HK-2 (cell line): ENCODE measurements around the gene SERPINA6.
"Not testable (repeated sequence)": the region's sequence is repeated elsewhere in the genome, so short reads cannot be mapped to it uniquely, and the experiment has no call there.

Experiments used
- DNase-seq: peaks from one replicate; pipeline ENCODE4 v3.0.0-alpha.2; 2018; ENCODE audit not compliant: unreplicated experiment

The SERPINA6 gene

DNA sequence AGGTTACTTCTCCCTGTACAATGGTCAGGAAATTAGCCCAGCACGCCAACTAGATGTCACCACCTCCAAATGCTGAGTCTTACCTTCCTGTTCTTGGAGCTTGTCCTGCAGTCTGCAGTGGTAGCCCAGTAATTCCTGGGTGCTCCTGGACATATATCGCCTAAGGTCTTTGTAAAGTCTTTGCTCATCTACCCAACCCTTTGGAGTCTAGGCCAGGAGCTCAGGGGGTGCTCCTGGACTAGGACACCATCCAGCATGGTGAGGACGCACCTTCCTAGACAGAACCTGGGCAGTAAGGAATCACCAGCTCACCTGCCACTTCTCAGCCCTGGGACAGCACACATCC lies 30.6 kb downstream of the SERPINA6 start:
- DNase-seq, result no peak

DNA sequence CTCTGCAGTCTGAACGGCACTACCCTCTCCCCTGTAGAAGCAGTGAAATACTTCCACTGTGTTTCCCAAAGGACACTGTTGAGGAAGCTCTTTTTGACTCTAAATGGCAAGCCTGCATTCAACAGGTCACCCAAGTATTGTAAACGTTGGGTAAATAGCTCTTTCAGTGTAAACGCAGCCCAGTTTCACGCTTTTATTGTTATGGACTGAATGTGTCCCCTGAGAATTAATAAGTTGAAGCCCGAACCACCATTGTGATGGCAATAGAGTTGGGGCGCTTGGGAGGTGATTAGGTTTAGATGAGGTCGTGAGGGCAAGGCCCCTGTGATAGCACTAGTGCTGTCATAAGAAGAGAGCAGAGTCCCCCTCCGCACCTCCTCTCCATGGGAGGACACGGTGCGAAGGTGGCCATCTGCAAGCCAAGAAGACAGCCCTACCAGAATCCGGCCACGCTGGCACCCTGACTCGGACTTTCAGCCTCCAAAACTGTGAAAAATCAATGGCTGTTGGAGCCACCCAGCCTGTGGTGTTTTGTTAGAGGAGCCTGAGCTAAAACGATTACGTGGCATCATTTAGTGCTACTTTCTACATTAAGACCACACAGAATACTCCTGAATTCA lies 31.1 kb downstream of the SERPINA6 start:
- DNase-seq, result no peak

DNA sequence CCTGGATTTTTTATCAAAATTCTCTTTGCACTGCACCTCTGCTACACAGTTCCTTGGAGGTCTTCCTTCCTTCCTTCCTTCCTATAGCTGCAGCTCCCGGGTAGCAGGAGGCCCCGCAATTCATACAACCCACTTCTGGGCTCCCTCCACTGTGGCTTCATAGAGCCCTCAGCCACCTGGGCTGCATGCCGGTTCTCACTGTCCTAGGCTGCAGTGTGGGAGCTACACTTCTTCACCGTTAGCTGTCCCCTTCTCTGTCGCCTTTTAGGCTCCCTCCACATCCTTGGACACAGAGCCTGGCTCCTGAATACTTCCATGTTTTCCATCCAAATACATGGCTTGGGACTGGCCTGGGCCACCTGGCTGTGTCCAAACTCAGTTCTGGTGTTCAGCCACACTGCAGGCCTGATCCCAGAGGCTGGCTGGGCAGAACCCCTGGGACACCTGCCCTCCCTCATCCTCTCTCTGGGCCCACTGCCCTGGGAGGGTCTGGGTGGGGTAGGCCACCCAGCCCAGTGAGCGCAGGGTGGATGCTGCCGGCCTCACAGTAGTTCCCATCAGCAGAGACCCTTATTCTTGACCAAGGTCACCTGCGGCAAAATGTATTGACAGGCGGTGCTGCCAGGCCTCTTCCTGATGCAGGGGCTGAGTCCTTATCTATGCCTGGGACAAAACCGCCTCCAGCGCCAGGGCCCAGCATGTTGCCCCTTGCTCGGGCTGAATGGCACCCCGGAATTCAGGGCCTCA lies 31.8 kb downstream of the SERPINA6 start:
- no peak for DNase-seq

DNA sequence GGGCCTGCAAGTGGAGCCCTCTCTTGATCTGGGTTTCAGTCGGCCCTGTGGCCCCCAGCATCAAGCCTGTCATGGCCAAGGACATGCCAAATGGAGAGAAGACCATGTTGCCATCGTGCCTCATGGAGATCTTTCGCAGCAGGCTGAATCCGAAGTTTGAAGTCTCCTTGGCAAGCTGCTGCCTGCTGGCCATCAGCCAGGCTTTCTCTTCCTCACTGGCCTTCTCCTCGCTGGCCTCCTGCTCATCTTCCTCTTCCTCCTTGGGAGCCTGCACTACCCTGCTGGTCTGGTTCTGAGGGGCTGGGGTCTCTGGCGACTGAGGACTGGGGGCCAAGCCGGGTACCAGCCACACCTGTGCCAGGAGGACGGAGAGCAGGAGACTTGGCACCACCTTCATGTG lies 32.9 kb downstream of the SERPINA6 start:
- DNase-seq, result no peak

DNA sequence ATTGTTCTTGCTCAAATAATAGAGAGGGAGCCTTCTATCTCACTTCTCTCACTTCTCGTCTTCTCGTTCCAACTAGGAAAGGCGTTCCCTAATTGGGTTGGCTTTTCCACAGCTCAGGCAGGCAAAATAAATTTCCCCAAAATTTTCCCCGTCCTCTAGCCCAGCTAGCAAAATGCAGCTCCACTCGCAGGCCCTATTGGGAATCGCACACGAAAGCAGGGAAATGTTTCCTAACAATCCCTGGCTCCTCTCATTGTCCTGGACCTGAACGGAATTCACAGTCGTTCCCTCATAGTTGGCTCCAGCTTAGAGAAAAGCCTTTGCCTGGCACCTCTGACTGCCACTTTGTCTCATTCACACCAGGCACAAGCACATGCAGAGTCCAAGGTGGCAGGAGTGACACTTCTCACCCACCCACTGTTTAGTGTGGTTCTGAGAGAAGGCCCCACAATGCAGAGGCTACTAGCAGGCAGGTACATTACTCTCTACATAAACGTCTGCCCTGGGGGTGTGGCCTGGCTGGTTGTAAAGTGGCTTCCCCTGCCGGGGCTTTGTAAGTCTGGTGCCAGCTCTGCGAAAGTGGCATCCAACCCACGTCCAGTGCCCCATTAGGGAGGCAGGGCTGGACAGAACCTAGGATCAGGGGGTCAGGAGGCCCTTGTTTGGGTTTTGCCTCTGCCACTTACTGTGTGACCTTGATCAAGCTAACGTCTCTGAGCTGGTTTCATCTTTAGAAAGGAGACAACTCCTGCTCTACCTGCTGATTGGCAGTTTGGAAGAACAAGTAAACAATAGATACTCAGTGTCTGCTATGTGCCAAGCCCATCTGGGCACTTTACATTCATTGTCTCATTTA lies 34.3 kb downstream of the SERPINA6 start:
- DNase-seq, result no peak

DNA sequence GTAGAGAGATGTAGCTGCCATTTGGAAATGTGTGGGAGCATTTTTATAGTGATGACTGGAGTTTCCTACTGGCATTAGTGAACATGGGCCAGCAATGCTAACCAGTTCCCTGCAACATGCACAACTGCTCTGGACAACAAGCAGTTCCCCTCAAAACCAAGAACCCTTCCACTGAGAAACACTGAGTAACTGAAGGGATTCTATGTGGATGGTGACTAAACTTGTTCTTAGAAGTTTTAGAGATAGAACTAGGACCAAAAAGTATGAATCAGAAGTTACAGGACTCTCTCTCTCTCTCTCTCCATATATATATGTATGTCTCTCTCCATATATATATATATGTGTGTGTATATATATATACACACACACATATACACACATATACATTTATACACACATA lies 38.0 kb downstream of the SERPINA6 start:
- no peak for DNase-seq

DNA sequence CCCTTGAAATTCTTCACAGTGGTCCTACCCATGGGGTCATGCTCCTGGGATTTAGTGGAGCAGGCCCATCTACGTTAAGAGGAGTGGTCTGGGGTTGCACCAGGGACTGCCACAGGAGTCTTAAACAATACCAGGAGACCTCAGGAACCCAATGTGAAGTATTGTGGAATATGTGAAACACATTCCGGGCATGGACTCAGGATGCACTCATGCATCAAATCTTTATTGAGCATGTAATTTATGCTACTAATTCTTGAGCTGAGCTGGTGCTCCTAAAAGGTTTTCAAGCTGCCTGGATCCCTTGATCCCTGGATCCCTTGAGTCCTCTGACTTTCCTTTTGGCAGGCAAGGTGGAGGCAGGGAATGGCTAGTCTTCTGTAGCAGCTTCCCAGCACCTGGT lies 38.9 kb downstream of the SERPINA6 start:
- no peak for DNase-seq

DNA sequence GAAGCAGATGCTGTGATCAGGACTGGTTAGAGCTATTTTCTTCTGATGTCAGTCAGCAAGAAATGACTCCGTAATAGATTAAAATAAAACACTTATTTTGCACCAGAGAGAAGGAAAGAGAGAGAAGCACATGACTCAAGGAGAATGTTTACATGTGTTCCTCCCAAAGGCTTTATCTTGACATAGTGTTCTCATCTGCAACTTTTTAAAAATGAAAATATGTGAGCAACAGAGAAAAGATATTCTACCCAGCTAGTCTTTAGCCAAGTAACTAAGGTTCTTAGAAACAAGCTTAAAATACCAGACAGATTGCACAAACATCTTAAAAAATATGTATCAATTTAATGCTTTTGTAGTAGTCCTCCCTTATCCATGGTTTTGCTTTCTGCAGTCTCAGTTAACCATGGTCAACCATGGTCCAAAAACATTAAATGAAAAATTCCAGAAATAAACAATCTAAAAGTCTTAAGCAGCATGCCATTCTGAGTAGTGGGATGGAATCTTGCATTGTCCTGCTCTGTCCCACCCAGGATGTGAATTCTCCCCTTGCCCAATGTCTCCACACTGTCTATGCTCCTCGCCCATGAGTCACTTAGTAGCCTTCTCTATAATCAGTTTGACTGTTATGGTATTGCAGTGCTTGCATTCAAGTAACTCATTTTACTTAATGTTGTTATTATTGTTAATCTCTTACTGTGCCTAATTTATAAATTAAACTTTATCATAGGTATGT lies 40.0 kb downstream of the SERPINA6 start:
- DNase-seq, result no peak

DNA sequence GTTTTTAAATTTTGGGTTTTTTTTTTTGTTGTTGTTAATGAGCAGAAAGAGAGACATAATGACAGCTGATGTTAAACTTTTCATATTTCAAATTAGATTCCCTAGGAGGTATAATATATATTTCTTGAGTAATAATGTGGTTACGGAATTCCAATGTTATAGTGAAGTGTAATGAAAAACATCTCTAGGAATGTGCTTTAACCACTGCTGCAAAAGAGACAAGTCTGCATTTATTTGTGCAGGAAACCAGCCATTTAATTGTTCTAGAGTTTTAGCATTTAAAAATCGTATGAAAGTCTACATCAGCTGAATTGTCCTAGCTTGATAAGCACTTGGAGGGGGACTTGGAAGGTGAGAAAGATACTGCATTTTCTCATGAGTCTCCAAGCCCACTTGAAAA lies 44.4 kb downstream of the SERPINA6 start:
- no peak for DNase-seq

DNA sequence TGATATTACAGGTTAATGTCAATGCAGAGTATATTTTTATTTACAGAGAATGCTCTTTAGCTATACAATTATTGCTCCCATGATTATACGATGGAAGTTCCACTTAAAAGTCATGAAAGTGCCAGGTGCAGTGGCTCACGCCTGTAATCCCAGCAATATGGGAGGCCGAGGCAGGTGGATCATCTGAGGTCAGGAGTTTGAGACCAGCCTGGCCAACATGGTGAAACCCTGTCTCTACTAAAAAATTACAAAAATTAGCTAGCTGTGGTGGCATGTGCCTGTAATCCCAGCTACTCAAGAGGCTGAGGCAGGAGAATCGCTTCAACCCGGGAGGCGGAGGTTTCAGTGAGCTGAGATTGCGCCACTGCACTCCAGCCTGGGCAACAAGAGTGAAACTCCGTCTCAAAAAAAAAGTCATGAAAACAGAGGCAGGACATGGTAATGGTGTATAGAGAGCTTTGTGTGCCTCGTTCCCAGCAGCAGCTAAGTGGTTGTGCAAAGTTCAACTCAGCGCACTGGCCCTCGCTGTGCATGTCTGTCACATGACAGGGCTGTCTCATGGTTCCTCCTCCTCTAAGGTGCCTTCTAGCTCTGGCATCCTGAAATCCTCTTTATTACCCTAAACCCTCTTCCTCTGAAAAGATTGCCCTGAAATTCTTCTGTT lies 46.1 kb downstream of the SERPINA6 start:
- DNase-seq, result not testable (repeated sequence)

DNA sequence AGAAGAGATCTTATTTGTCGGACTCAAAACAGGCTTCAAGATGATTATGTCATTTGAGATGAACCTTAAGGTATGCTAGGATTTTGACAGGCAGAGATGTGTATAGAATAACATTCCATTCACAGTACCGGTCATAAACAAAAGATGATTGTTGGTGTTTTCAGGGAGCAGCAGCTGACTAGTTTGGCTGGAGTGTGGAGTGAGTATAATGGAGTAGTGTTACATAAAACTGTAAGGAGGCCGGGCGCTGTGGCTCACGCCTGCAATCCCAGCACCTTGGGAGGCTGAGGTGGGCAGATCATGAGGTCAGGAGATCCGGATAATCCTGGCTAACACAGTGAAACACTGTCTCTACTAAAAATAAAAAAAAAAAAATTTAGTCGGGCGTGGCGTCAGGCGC lies 54.0 kb downstream of the SERPINA6 start:
- no peak for DNase-seq

DNA sequence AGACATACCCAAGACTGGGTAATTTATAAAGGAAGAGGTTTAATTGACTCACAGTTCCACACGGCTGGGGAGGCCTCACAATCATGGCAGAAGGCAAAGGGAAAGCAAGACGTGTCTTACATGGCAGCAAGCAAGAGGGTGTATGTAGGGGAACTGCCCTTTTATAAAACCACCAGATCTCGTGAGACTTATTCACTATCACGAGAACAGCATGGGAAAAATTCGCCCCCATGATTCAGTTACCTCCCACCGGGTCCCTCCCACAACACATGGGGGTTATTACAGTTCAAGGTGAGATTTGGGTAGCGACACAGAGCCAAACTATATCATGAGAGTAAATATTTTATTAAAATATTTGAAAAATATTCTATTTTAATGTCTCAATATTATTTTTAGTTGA lies 54.6 kb downstream of the SERPINA6 start:
- DNase-seq, result not testable (repeated sequence)

DNA sequence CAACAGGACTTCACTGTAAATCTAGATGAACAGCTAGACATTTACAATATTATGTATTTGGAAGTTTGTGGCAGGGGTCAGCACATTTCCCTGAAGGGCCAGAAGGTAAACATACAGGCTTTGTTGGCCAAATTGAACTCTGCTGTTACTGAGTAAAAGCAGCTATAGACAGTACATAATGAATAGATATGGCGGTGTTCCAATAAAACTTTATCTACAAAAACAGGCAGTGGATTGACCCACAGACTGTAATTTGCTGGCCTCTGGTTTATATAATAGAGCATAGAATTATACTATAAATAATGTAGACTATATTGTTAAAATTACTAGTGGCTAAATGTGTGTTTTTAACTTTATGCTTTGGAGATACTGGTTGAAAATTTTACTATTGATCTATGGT lies 55.8 kb downstream of the SERPINA6 start:
- DNase-seq, result no peak

DNA sequence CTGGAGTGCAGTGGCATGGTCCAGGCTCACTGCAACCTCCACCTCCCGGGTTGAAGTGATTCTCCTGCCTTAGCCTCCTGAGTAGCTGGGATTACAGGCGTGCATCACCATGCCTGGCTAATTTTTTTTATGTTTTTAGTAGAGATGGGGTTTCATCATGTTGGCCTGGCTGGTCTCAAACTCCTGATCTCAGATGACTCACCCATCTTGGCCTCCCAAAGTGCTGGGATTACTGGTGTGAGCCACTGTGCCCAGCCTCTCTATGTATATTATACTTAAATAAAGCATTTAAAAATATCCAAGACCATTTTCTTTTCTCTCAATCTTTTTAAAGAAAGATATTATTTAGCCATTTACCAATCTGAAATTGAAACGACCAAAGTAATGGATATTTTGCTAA lies 58.9 kb downstream of the SERPINA6 start:
- DNase-seq, result not testable (repeated sequence)
